NCI-H510A treated with DMSO at 0.1 percent for 48 hours (cell line): ENCODE data around the gene ZC3H11A.
"Not testable (repeated sequence)": the region's sequence is repeated elsewhere in the genome, so short reads cannot be mapped to it uniquely, and the experiment has no call there.

Source experiments
- DNase-seq: peaks from one replicate; lab custom pipeline; 2025; lab: John Stamatoyannopoulos, UW

The ZC3H11A gene

GRCh38 chr1:203795441-203796235, at the start of gene ZC3H11A, which contains the start of gene ZBED6:
Gene ZC3H11A, plus strand, starts transcription at chr1:203795623. Its CDS starts 21,448 bp downstream, at chr1:203817071.
Gene ZBED6, plus strand, starts transcription at chr1:203795623. Its CDS starts 1,900 bp downstream, at chr1:203797523.
- DNase-seq: peak; percentile 97

GRCh38 chr1:203746281-203746680, 49.1 kb upstream of the ZC3H11A start:
- no peak for DNase-seq

- no peak for DNase-seq
Measured at GRCh38 chr1:203751051-203751450, 44.4 kb upstream of the ZC3H11A start.

GRCh38 chr1:203751618-203752361, 43.6 kb upstream of the ZC3H11A start:
- not testable (repeated sequence) for DNase-seq

- no peak for DNase-seq
Measured at GRCh38 chr1:203754455-203754864, 41.0 kb upstream of the ZC3H11A start.

GRCh38 chr1:203756036-203756435, 39.4 kb upstream of the ZC3H11A start:
- DNase-seq: no peak

- not testable (repeated sequence) for DNase-seq
Measured at GRCh38 chr1:203758749-203759148, 36.7 kb upstream of the ZC3H11A start.

GRCh38 chr1:203760506-203760905, 34.9 kb upstream of the ZC3H11A start:
- no peak for DNase-seq

GRCh38 chr1:203761958-203762357, 33.5 kb upstream of the ZC3H11A start:
- not testable (repeated sequence) for DNase-seq

GRCh38 chr1:203763505-203763904, 31.9 kb upstream of the ZC3H11A start:
- no peak for DNase-seq

GRCh38 chr1:203764105-203765028, 31.1 kb upstream of the ZC3H11A start:
- DNase-seq: no peak

- DNase-seq: no peak
Measured at GRCh38 chr1:203765029-203765837, 30.2 kb upstream of the ZC3H11A start, which contains the start of gene LAX1. Gene LAX1, plus strand, starts transcription at chr1:203765183. Its CDS starts 383 bp downstream, at chr1:203765566.

- DNase-seq: no peak
Measured at GRCh38 chr1:203768256-203768655, 27.2 kb upstream of the ZC3H11A start.

- DNase-seq: peak; percentile 19
Measured at GRCh38 chr1:203769505-203770343, 25.7 kb upstream of the ZC3H11A start.

- no peak for DNase-seq
Measured at GRCh38 chr1:203771901-203772301, 23.5 kb upstream of the ZC3H11A start.

GRCh38 chr1:203772836-203773235, 22.6 kb upstream of the ZC3H11A start:
- no peak for DNase-seq

- DNase-seq: no peak
Measured at GRCh38 chr1:203776636-203777035, 18.8 kb upstream of the ZC3H11A start.

GRCh38 chr1:203777596-203777995, 17.8 kb upstream of the ZC3H11A start:
- no peak for DNase-seq

GRCh38 chr1:203778146-203778545, 17.3 kb upstream of the ZC3H11A start:
- DNase-seq: no peak

- DNase-seq: no peak
Measured at GRCh38 chr1:203778789-203779188, 16.6 kb upstream of the ZC3H11A start.
